Measurements from ENCODE around the gene PIH1D1. TPM values are rescaled to one million over a fixed set of nuclear protein-coding genes. Genes with fewer than 3 reads are reported as not detected.

Gene PIH1D1
- total and polyA plus RNA-seq, 2 of the 8 experiments (the other 6 are each of a cell fraction or from before 2014, with no cell fraction given), result 146 to 195 TPM

DNA sequence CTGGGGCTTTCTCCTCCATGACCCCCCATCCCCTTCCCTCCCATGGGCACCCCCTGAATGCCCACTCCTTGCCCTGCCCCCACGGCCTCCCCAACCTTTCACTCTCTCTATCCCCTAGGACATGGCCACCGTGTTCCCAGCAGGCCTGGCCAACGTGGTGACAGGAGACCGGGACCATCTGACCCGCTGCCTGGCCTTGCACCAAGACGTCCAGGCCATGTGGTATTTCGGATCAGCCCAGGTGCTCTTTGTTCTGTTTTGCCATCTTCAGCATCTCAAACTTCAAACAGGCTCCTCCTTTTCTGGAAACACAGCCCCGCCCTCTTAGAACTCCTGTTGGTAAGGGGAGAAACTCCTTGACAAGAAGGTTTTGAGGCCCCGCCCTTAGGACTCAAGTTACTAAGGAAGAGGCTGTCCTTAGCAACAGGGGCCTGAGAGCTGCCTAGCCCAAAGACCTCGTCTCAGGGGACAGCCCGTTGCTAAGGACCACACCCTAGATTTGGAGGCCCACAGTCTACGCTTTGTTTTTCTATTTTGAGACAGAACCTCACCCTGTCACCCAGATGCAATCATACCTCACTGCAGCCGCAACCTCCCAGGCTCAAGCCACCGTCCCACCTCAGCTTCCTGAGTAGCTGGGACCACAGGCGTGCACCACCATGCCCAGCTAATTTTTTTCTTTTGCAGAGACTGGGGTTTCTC lies 17.3 kb upstream of the PIH1D1 start:
- WGBS, 2 experiments (ENCODE audit: extremely low coverage in 1 of 2, insufficient coverage in 1 of 2, insufficient read length in 1 of 2, insufficient replicate concordance in 2 of 2, low coverage in 1 of 2, low lambda C conversion rate in 2 of 2, missing lambda C conversion rate in 1 of 2), result 79% methylated on average over 15 of the region's 15 CpGs; no CpG with 5 or more reads in 1 of the 2 experiments
- no peaks in the 10 kb centered on the region for H3K79me1 ChIP-seq (ENCODE audit: low read depth, low read length)
- no peak overlapping the region for H3K4ac ChIP-seq (replicated peaks; ENCODE audit: insufficient read length, low read depth, low read length)
- H3K14ac ChIP-seq (ENCODE audit: insufficient read length), result no peak overlapping the region
- no peak overlapping the region for H3K56ac ChIP-seq (replicated peaks; ENCODE audit: insufficient read length, low read depth, low read length)
- no peak overlapping the region for H3K4me3 ChIP-seq (ENCODE audit: extremely low read depth in 1 of 4, insufficient read depth in 2 of 4, low read depth in 3 of 4, low read length in 4 of 4)
- H3K9ac ChIP-seq (replicated peaks in 1 of 4; ENCODE audit: extremely low read depth in 1 of 4, low read depth in 3 of 4, low read length in 3 of 4), result peak overlapping the region in 2 of 4 experiments; percentile 17 to 42; a peak in 2 of 7 replicates
- peak overlapping the region; percentile 27 for H4K5ac ChIP-seq (ENCODE audit: insufficient read length, low read depth, low read length)
- H3K23me2 ChIP-seq (ENCODE audit: low read depth, low read length), result no peaks in the 10 kb centered on the region
- H2AFZ ChIP-seq (ENCODE audit: low read length), result no peak overlapping the region
- 0 out of 2 replicates have a peak overlapping the region, but pooled peaks have one; percentile 78 for H2AK5ac ChIP-seq (ENCODE audit: low read depth, low read length)
- H3K27me3 ChIP-seq (replicated peaks in 1 of 4; ENCODE audit: control insufficient read depth in 3 of 4, extremely low read depth in 1 of 4, insufficient read depth in 3 of 4, low read length in 3 of 4), result no peaks in the 10 kb centered on the region
- FAIRE-seq (peak; percentile 77), DNase-seq (ENCODE audit: low read depth in 1 of 2, low spot score in 2 of 2) (peak in 1 of 2 experiments; percentile 79)
- no peak overlapping the region for H2BK15ac ChIP-seq (ENCODE audit: low read length)
- peaks cover 2 to 7% (median 3%) of the 10 kb centered on the region in 4 experiments; a peak in 4 of 8 replicates for H3K36me3 ChIP-seq (ENCODE audit: control insufficient read depth in 2 of 4, insufficient read depth in 4 of 4, low read length in 3 of 4)
- TF ChIP-seq TCF12 (IDR thresholded peaks at IDR 0.05; ENCODE audit: low read depth, low read length) (no peak), FOSL1 (IDR thresholded peaks at IDR 0.05; ENCODE audit: insufficient read depth, low read depth, low read length) (no peak), CEBPB (IDR thresholded peaks at IDR 0.05; ENCODE audit: low read depth, low read length) (no peak), TEAD4 (IDR thresholded peaks at IDR 0.05; ENCODE audit: low read depth, low read length) (no peak), SRF (IDR thresholded peaks at IDR 0.05; ENCODE audit: low read depth, low read length) (no peak), SIN3A (conservative IDR thresholded peaks at IDR 0.05 in 1 of 2, IDR thresholded peaks at IDR 0.05 in 1 of 2; ENCODE audit: low read depth in 1 of 2, low read length in 2 of 2) (peak in 1 of 2 experiments; percentile 45; a peak in 2 of 4 replicates)
- no peaks in the 10 kb centered on the region; a peak in 1 of 4 replicates for H3K9me3 ChIP-seq (ENCODE audit: insufficient read depth in 2 of 2, low read depth in 1 of 2, low read length in 1 of 2)
- H3K27ac ChIP-seq (ENCODE audit: low read depth, low read length), result peak overlapping the region; percentile 36; the same call in 1 of the 2 replicates
- H2BK12ac ChIP-seq (ENCODE audit: low read depth, low read length), result no peak overlapping the region
- H3K79me2 ChIP-seq (ENCODE audit: control insufficient read depth in 1 of 2, insufficient read depth in 2 of 2, low read length in 2 of 2), result no peaks in the 10 kb centered on the region
- no peak overlapping the region for H3K23ac ChIP-seq (ENCODE audit: insufficient read length)
- no peak overlapping the region for H4K91ac ChIP-seq (replicated peaks; ENCODE audit: insufficient read length, low read length)
- H2BK5ac ChIP-seq (ENCODE audit: low read depth, low read length), result no peak overlapping the region; the same call in 1 of the 2 replicates
- H4K20me1 ChIP-seq (replicated peaks in 1 of 2; ENCODE audit: control insufficient read depth in 1 of 2, insufficient read depth in 2 of 2, low read length in 2 of 2), result no peaks in the 10 kb centered on the region
- no peak overlapping the region for H2BK20ac ChIP-seq (ENCODE audit: low read length)
- peaks cover 0 to 8% (median 3%) of the 10 kb centered on the region in 4 experiments; a peak in 6 of 7 replicates for H3K4me1 ChIP-seq (replicated peaks in 1 of 4; ENCODE audit: control insufficient read depth in 3 of 4, insufficient read depth in 4 of 4, low read length in 3 of 4)
- ChIA-PET POLR2A (ENCODE audit: partially characterized antibody) (interaction anchor here (0.7 to 6.8 kb wide), 10 partner anchors 8 to 44 kb away, joined by 3 to 50 read pairs (median 4); partner anchors contain the start of genes ALDH16A1, GFY, PIH1D1 and RPL13A), CTCF (ENCODE audit: partially characterized antibody) (interaction anchor here (0.6 to 2.7 kb wide), 6 partner anchors 10 to 1060 kb away, joined by 3 to 15 read pairs (median 3); no protein-coding TSS in a partner anchor)
- H3K4me2 ChIP-seq (ENCODE audit: insufficient read depth in 1 of 2, low read depth in 2 of 2, low read length in 2 of 2), result no peak overlapping the region; a peak in 1 of 4 replicates
- H3K18ac ChIP-seq (ENCODE audit: extremely low read depth, low read length), result no peak overlapping the region
- no peak overlapping the region for H2BK120ac ChIP-seq (replicated peaks; ENCODE audit: low read depth, low read length)
- H4K8ac ChIP-seq (ENCODE audit: extremely low read depth, insufficient read depth, low read length), result no peak overlapping the region

All from H1 (cell line).